Activated CD4-positive, alpha-beta T cell treated with anti-CD3 and anti-CD28 coated beads for 48 hours (primary cell): Measurements from ENCODE around the gene RBPJ.

ENCODE experiments used
- DNase-seq: peaks from one replicate; pipeline ENCODE4 v3.0.0-alpha.2; 2020

The RBPJ gene

GRCh38 chr4:26424153-26424552 is 103.3 kb downstream of the RBPJ start:
- DNase-seq: no peak

GRCh38 chr4:26424838-26425237 is 104.0 kb downstream of the RBPJ start:
- DNase-seq: no peak

GRCh38 chr4:26425953-26426352 is 105.1 kb downstream of the RBPJ start:
- DNase-seq: no peak

GRCh38 chr4:26426892-26427291 is 106.1 kb downstream of the RBPJ start:
- DNase-seq: no peak

- no peak for DNase-seq
These were observed 109.1 kb downstream of the RBPJ start for GRCh38 chr4:26429910-26430309.

- no peak for DNase-seq
These were observed 110.8 kb downstream of the RBPJ start for GRCh38 chr4:26431461-26432180.

- no peak for DNase-seq
These were observed 111.6 kb downstream of the RBPJ start for GRCh38 chr4:26432419-26432818.

- no peak for DNase-seq
These were observed 112.7 kb downstream of the RBPJ start for GRCh38 chr4:26433556-26433955.

- no peak for DNase-seq
These were observed 113.3 kb downstream of the RBPJ start for GRCh38 chr4:26434030-26434639.

- no peak for DNase-seq
These were observed 120.3 kb downstream of the RBPJ start for GRCh38 chr4:26441102-26441501.

GRCh38 chr4:26441771-26442170 is 121.0 kb downstream of the RBPJ start:
- no peak for DNase-seq

- DNase-seq: no peak
These were observed 126.6 kb downstream of the RBPJ start for GRCh38 chr4:26447378-26447777.

- no peak for DNase-seq
These were observed 129.6 kb downstream of the RBPJ start for GRCh38 chr4:26450418-26450817.

- DNase-seq: no peak
These were observed 130.8 kb downstream of the RBPJ start for GRCh38 chr4:26451597-26451996.

GRCh38 chr4:26452565-26453531 is 132.0 kb downstream of the RBPJ start:
- DNase-seq: no peak

- DNase-seq: no peak
These were observed 134.1 kb downstream of the RBPJ start for GRCh38 chr4:26454961-26455360.

GRCh38 chr4:26455571-26455970 is 134.8 kb downstream of the RBPJ start:
- no peak for DNase-seq

- no peak for DNase-seq
These were observed 136.6 kb downstream of the RBPJ start for GRCh38 chr4:26457412-26457811.

- DNase-seq: no peak
These were observed 137.3 kb downstream of the RBPJ start for GRCh38 chr4:26458157-26458561.

GRCh38 chr4:26459054-26459755 is 138.4 kb downstream of the RBPJ start:
- no peak for DNase-seq

GRCh38 chr4:26459756-26460530 is 139.1 kb downstream of the RBPJ start:
- DNase-seq: no peak

- no peak for DNase-seq
These were observed 142.1 kb downstream of the RBPJ start for GRCh38 chr4:26462874-26463273.
